ENCODE data around the gene RACGAP1.

RACGAP1 gene, protein sequence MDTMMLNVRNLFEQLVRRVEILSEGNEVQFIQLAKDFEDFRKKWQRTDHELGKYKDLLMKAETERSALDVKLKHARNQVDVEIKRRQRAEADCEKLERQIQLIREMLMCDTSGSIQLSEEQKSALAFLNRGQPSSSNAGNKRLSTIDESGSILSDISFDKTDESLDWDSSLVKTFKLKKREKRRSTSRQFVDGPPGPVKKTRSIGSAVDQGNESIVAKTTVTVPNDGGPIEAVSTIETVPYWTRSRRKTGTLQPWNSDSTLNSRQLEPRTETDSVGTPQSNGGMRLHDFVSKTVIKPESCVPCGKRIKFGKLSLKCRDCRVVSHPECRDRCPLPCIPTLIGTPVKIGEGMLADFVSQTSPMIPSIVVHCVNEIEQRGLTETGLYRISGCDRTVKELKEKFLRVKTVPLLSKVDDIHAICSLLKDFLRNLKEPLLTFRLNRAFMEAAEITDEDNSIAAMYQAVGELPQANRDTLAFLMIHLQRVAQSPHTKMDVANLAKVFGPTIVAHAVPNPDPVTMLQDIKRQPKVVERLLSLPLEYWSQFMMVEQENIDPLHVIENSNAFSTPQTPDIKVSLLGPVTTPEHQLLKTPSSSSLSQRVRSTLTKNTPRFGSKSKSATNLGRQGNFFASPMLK

DNA sequence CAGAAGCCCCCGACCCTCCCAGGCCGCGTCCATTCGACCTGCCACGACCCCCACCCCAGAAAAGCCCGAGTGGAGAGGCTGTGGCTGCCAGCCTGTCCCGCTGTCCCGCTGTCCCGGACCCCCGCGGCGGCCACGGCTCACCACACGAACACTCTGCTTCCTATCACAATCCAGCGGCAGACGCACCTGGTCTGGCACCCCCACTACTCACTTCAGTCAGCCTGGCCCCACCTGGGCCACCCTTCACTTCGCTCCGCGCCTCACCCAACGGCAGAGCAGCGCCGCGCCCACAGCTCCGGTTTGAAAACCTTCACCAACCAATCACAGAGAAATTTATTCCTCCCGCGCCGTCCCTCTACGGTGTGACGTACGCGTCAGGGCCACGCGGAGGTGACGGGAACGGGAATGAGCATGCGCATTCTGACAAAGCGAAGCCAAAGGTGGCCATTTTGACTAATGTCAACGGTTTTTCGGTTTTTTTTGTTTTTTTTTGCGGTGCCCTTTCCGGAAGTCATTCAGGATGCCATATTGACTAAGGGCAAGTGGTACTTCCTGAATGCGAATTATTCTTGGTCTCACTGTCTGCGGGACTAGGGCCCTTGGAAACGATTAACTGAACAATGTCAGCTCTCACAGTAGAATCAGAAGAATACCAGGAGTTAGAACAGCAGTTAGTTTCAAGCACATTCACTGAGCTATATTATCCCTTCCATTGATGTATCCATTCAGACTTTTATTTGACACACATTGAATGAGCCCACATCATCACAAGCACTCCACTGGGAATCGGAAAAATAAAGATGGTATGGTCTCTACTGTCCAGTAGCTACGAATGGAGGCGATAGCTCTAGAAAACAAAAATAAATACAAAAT, at the start of gene RACGAP1:
TSS of gene RACGAP1 (minus strand) at position 308 of the 873 bp plus-strand sequence. CDS start 8,779 bp downstream, outside the sequence.
- Mint-ChIP-seq H3K9me3 (no peaks in the 10 kb centered on the region), H3K4me3 (peak within 1 kb of the TSS; percentile 100), H3K27ac (peak within 1 kb of the TSS; percentile 91), H3K4me1 (ENCODE audit: low read depth) (peaks cover 38% of the 10 kb centered on the region), H3K27me3 (no peaks in the 10 kb centered on the region), H3K36me3 (ENCODE audit: low read depth) (peaks cover 44% of the 10 kb centered on the region)
- intact Hi-C loops (cut with micrococcal nuclease), result no loop called here

DNA sequence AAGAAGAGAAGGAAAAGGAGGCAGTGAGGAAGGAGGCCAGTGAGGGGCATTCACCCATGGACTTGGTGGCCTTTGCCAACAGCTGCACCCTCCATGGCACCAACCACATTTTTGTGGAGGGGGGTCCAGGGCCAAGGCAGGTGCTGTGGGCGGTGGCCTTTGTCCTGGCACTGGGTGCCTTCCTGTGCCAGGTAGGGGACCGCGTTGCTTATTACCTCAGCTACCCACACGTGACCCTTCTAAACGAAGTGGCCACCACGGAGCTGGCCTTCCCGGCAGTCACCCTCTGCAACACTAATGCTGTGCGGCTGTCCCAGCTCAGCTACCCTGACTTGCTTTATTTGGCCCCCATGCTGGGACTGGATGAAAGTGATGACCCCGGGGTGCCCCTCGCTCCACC, 48.4 kb upstream of the RACGAP1 start:
- Mint-ChIP-seq H3K27ac (no peak overlapping the region), H3K4me3 (no peak overlapping the region), H3K9me3 (no peaks in the 10 kb centered on the region), H3K36me3 (ENCODE audit: low read depth) (no peaks in the 10 kb centered on the region), H3K4me1 (ENCODE audit: low read depth) (peaks cover 12% of the 10 kb centered on the region), H3K27me3 (peaks cover 39% of the 10 kb centered on the region)
- intact Hi-C loops (cut with micrococcal nuclease), result no loop called here

DNA sequence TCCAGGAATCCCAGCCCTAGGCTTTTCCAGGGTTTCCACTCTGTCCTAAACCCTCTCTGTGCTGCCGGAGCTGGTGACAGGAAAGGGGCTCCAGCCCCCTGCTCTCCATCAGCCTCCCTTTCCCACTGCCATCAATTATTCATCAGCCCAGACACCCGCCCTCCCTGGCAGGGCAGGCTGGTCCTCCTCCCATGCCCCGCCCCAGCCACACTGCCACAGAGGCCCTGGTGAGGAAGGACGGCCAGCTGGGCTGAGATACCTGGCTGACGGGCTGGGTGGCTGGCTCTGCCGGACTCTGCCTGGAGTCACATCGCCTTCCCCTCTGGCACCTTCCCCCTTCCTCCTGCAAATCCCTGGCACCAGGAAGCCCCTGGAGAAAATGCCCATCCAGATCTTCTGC, 47.9 kb upstream of the RACGAP1 start:
- peaks cover 39% of the 10 kb centered on the region for H3K27me3 Mint-ChIP-seq
- no peak overlapping the region for H3K4me3 Mint-ChIP-seq
- no peaks in the 10 kb centered on the region for H3K9me3 Mint-ChIP-seq
- H3K36me3 Mint-ChIP-seq (ENCODE audit: low read depth), result no peaks in the 10 kb centered on the region
- intact Hi-C loops (cut with micrococcal nuclease), result no loop called here
- H3K27ac Mint-ChIP-seq, result no peak overlapping the region
- H3K4me1 Mint-ChIP-seq (ENCODE audit: low read depth), result peaks cover 12% of the 10 kb centered on the region

DNA sequence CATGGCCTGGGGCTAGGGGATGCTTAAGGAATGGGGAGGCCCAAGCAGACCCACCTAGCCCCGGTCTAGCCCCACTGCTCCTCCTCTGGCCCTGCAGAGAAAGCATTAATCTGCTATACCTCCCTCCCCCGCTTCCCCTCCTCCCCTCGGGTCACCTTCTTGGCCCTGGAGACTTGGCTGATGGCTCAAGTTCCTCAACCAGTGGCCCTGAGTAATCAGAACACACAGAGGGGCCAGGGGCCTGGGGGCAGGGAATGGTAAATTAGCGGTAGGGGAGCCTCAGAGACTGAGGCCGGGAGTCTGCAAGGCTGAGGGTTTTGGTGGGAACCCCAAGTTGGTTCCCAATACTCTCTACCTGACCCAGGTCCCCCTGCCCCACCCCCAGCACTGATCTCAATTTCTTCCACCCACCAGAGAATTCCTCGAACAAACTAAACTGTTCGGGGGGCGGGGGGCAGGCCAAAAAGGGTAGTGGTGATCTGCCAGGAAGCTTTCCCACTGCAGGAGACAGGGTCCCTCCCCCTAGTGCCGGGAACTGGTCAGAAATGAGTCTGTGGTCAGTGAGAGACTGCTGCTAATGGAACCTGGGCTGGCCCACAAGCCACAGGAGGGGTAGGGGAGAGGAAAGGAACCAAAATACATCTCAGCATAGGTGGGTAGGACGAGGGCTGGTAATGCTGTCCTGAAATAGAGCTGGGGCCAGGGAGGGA, 47.1 kb upstream of the RACGAP1 start:
- Mint-ChIP-seq H3K27me3 (peaks cover 36% of the 10 kb centered on the region), H3K4me1 (ENCODE audit: low read depth) (peaks cover 12% of the 10 kb centered on the region), H3K36me3 (ENCODE audit: low read depth) (no peaks in the 10 kb centered on the region), H3K4me3 (no peak overlapping the region), H3K27ac (no peak overlapping the region), H3K9me3 (no peaks in the 10 kb centered on the region)
- intact Hi-C loops (cut with micrococcal nuclease), result no loop called here

DNA sequence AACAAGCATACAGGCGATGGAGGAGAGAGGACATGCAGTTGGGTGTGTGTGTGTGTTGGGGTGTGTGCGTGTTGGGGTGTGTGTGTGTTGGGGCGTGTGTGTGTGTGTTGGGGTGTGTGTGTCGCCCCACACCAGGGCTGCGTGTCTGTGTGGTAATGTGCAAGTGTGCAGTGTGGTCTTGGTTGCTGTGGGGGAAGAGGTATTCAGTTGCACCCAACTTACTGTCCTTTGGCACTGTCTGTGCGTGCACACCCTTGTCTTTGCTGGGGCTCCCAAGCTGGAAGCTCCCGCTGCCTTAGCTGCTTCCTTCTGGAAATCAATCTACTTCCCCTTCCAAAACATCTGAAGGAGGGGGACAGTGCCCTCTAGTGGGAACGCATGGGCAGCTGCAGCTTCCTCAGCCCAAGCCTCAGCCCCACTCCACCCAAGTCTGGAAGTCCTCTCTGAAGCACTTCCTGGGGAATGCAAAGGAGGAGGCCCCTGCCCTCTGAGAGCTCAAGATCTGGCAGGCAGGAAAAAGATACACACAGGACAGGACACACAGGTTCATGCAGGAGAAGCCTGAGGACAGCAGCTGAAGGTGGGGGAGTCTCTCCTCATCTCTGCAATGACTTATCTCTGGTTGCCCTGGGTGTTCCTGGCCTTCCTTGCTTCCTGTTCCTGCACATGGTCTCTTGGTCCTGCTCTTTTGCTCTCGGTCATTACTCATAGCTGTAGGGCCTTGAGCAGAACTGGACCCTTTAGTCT, 45.2 kb upstream of the RACGAP1 start:
- Mint-ChIP-seq H3K27ac (no peak overlapping the region), H3K4me3 (no peak overlapping the region), H3K27me3 (peaks cover 36% of the 10 kb centered on the region), H3K36me3 (ENCODE audit: low read depth) (no peaks in the 10 kb centered on the region), H3K9me3 (no peaks in the 10 kb centered on the region), H3K4me1 (ENCODE audit: low read depth) (peaks cover 12% of the 10 kb centered on the region)
- intact Hi-C loops (cut with micrococcal nuclease), result loop anchor here (1.0 kb wide), 1 partner anchor 103 kb away; no protein-coding TSS in a partner anchor

DNA sequence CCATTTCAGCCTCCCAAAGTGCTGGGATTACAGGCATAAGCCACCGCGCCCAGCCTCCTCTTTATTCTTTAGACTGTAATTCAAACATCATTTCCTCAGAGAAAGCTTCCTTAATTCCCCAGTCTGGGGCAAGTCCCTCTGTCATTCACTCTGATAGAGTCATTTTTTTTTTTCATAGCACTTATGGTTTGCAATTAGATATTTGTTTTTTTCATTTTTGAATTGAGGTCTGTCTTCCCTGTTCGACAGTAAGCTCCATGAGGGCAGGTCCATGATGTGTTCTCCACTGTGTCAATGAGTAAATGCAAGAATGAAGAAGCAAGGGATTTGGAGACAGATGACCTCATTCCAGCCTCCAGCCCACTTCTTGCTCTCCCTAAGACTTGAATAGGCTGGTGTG, 44.2 kb upstream of the RACGAP1 start:
- Mint-ChIP-seq H3K27me3 (peaks cover 39% of the 10 kb centered on the region), H3K4me1 (ENCODE audit: low read depth) (peaks cover 12% of the 10 kb centered on the region), H3K9me3 (no peaks in the 10 kb centered on the region), H3K36me3 (ENCODE audit: low read depth) (no peaks in the 10 kb centered on the region), H3K4me3 (no peak overlapping the region), H3K27ac (no peak overlapping the region)
- intact Hi-C loops (cut with micrococcal nuclease), result loop anchor here (1.0 kb wide), 1 partner anchor 30 kb away; no protein-coding TSS in a partner anchor

DNA sequence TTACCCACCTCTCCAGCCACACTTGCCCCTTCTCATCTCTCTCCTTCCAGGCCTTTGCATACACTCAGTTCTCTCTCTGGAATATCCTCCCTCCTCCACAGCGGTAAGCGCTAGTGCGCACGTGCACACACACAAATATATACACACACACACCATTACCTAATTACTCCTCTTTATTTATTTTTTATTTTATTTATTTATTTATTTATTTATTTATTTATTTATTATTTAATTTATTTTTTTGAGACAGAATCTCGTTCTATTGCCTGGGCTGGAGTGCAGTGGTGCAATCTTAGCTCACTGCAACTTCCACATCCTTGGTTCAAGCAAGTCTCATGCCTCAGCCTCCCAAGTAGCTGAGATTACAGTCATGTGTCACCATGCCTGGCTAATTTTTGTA, 43.8 kb upstream of the RACGAP1 start:
- intact Hi-C loops (cut with micrococcal nuclease), result loop anchor here (1.0 kb wide), 1 partner anchor 30 kb away; no protein-coding TSS in a partner anchor
- no peak overlapping the region for H3K27ac Mint-ChIP-seq
- H3K4me1 Mint-ChIP-seq (ENCODE audit: low read depth), result peaks cover 12% of the 10 kb centered on the region
- H3K4me3 Mint-ChIP-seq, result no peak overlapping the region
- no peaks in the 10 kb centered on the region for H3K9me3 Mint-ChIP-seq
- no peaks in the 10 kb centered on the region for H3K36me3 Mint-ChIP-seq (ENCODE audit: low read depth)
- peaks cover 44% of the 10 kb centered on the region for H3K27me3 Mint-ChIP-seq

DNA sequence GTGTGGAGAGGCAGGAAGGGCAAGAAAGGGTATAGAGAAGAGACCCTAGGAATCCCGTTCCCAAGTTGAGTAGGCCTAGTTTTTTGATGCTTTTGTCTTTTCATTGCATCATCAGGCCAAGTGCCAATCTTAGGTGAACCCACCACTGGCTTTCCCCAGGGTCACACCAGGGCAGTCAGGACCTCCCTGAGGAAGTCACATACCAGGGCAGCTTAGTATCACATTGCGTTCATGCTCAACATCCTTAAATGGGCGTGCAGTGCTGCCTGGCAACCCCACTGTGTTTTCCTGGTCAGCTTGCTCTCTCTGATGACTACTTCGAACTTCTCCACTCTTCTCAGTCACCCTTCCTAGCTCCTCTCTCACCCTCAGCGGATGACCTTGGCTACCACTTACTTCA, 41.1 kb upstream of the RACGAP1 start:
- H3K4me1 Mint-ChIP-seq (ENCODE audit: low read depth), result peaks cover 14% of the 10 kb centered on the region
- H3K9me3 Mint-ChIP-seq, result no peaks in the 10 kb centered on the region
- H3K27ac Mint-ChIP-seq, result no peak overlapping the region
- intact Hi-C loops (cut with micrococcal nuclease), result no loop called here
- H3K4me3 Mint-ChIP-seq, result no peak overlapping the region
- H3K36me3 Mint-ChIP-seq (ENCODE audit: low read depth), result no peaks in the 10 kb centered on the region
- H3K27me3 Mint-ChIP-seq, result peaks cover 49% of the 10 kb centered on the region

DNA sequence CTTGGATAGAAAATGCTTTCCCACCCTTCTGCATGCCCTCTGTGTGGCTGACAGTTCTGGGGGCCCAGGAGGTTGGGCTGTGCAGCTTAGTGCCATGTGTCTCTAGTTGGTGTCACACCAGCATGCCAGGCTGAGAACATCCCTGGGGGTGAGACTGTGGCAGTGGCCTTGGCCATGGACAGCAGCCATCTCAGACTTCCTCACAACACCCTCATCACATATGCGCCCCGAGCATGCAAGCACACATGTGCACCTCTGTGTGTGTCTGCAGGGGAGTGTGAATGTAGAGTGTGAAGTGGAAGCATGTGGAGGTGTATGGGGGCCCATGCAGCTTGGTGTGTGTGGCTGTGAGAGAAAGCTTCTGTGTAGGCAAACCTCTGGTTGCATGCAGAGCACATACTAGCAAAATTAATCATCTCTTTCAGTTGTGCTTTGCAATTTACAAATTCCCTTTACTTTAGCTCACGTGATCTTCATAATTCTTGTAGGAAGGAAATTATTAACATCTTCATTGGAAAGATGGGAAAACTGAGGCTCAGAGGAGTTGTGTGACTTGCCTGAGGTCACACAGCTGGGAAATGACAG, 40.5 kb upstream of the RACGAP1 start:
- H3K27ac Mint-ChIP-seq, result no peak overlapping the region
- intact Hi-C loops (cut with micrococcal nuclease), result no loop called here
- H3K4me1 Mint-ChIP-seq (ENCODE audit: low read depth), result peaks cover 18% of the 10 kb centered on the region
- no peaks in the 10 kb centered on the region for H3K9me3 Mint-ChIP-seq
- no peaks in the 10 kb centered on the region for H3K36me3 Mint-ChIP-seq (ENCODE audit: low read depth)
- H3K27me3 Mint-ChIP-seq, result peaks cover 51% of the 10 kb centered on the region
- H3K4me3 Mint-ChIP-seq, result no peak overlapping the region

DNA sequence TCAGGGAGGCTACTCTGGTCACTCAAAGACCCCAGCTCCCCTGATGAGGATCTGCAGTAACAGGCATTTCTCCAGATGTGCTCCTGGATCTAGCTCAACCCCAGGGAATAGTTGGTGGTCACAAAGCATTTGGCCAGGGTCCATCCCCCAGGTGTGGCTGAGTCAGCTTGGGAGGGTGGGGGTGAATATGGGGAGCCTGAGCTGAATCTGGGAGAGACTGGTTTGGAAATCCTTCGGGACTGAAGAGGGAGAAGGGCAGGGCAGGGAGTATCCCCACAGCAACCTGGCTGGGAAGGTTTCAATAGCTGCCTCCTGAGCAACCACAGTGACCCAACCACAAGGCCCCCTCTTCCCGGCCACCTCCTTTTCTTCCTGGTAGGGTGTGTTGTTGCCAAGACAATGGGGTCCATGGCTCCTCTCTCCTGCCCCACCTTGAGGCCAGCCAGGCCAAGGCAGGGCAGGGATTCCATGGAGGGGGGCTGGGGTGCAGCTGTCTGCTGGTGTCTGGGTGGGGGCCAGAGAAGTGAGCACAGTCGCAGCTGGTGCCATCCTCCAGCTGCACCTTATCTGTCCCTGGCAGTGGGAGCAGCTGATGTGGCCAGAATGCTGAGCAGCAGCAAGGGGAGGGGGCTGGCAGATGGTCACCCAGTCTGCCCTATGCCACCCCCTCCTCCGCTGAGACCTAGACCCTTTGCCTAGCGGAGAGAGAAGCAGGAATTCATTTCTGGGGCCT, 37.6 kb upstream of the RACGAP1 start:
- Mint-ChIP-seq H3K4me1 (ENCODE audit: low read depth) (peaks cover 23% of the 10 kb centered on the region), H3K4me3 (no peak overlapping the region), H3K36me3 (ENCODE audit: low read depth) (no peaks in the 10 kb centered on the region), H3K27me3 (peaks cover 65% of the 10 kb centered on the region), H3K27ac (no peak overlapping the region), H3K9me3 (no peaks in the 10 kb centered on the region)
- intact Hi-C loops (cut with micrococcal nuclease), result no loop called here

DNA sequence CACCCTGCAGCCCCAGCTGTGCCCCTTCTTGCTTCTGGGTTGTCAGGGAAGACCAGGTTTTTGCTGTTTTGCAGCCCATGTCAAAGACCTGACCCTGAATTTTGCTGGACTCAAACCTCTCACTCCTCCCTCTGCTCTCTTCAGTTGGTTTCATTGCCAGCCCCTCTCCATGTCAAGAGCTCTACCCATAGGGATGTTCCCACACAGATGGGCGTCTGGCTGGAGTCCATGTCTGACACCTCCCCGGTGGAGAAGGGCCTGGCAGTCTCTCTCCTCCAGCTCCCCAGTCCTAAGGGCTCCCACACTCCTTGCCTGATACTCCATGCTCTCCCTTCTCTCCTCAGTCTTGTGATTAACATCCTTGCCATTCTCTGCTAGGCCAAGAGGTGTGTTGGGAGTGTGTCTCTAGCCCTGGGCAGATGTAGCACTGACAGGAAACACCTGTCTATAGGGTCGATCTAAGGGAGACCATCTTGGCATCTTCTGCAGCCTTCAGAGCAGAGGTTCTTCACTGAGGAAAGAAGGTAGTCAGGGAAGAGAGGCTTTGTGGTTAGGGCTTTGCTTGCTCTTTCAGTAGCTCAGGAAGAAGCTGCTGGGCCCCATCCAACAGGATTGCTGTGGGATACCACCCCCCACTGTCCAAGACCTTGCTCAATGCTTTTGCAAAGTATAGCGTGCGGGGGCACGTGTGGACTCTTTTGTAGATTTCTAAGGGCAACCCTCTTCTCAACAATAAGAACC, 36.8 kb upstream of the RACGAP1 start:
- intact Hi-C loops (cut with micrococcal nuclease), result no loop called here
- Mint-ChIP-seq H3K4me3 (no peak overlapping the region), H3K27me3 (peaks cover 71% of the 10 kb centered on the region), H3K36me3 (ENCODE audit: low read depth) (no peaks in the 10 kb centered on the region), H3K4me1 (ENCODE audit: low read depth) (peaks cover 26% of the 10 kb centered on the region), H3K27ac (no peak overlapping the region), H3K9me3 (no peaks in the 10 kb centered on the region)

DNA sequence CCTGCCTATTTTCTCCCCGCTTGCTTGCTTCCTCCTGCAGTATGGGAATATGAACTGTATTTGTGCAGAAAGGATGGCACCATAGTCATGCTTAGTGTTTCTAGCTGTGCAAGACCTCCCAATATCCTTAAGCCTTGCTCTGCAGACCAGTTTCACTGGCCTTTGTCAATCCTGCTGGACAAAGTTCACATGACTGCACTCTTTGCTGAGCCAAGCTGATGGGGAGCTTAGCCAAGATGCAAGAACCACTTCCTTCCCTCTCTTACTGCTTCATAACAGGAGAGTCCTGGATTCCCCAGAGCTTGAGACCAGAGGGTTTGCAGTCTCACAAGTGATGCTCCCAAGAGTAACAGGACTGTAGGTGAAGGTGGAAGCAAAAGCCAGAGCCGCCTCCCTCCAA, 35.9 kb upstream of the RACGAP1 start:
- no peaks in the 10 kb centered on the region for H3K36me3 Mint-ChIP-seq (ENCODE audit: low read depth)
- H3K4me3 Mint-ChIP-seq, result no peak overlapping the region
- peaks cover 35% of the 10 kb centered on the region for H3K4me1 Mint-ChIP-seq (ENCODE audit: low read depth)
- intact Hi-C loops (cut with micrococcal nuclease), result no loop called here
- H3K9me3 Mint-ChIP-seq, result no peaks in the 10 kb centered on the region
- peaks cover 80% of the 10 kb centered on the region for H3K27me3 Mint-ChIP-seq
- H3K27ac Mint-ChIP-seq, result no peak overlapping the region
